GM21723 (cell line): ENCODE measurements around the gene C11orf24.
A peak's percentile ranks its signal among the peaks of the same experiment; 100 is the strongest.

ENCODE experiments used
- ATAC-seq: cut with Tn5 transposase; IDR thresholded peaks from one replicate; pipeline ENCODE4 v1.9.1; 2021; ENCODE audit warnings: mild to moderate bottlenecking, moderate library complexity; ENCODE audit not compliant: unreplicated experiment

The C11orf24 gene

GRCh38 chr11:68271023-68271780, 571 bp downstream of the C11orf24 start:
- ATAC-seq, result peak; percentile 22

DNA sequence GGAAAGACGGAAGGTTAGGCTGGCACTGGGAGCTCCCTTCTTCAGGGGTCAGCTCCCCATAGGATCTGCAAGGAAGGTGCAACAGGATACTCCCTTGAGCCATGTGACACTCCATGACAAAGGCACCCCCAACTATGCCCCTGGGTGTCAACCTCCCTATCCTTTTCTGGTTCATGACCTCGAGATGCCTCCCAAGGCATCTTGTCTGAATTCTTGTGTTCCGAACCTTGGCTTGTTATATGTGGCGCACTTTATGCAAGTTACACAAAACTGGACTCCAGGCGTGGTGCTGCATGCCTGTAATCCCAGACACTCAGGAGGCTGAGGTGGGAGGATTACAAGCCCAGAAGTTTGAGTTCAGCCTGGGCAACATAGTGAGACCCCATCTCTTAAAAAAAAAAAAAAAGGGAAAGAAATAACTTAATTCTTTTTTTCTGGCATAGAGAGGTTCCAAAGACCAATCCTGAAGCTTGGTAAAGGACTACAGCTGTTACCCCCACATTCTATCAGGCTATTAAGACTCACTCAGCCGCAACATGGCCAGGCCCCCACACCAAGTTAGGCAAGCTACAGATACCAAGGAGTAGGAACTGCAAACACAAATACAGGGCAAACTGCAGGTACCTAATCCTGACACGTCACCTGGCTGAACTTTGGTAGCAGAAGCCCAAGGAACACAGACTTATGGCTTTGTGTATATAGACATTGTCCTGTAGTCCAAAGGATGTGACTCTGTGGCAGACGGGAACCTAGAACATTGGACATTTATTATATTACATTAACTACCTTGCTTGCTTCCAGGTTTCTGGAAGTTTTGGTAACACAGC, 1.4 kb downstream of the C11orf24 start:
- ATAC-seq, result no peak

DNA sequence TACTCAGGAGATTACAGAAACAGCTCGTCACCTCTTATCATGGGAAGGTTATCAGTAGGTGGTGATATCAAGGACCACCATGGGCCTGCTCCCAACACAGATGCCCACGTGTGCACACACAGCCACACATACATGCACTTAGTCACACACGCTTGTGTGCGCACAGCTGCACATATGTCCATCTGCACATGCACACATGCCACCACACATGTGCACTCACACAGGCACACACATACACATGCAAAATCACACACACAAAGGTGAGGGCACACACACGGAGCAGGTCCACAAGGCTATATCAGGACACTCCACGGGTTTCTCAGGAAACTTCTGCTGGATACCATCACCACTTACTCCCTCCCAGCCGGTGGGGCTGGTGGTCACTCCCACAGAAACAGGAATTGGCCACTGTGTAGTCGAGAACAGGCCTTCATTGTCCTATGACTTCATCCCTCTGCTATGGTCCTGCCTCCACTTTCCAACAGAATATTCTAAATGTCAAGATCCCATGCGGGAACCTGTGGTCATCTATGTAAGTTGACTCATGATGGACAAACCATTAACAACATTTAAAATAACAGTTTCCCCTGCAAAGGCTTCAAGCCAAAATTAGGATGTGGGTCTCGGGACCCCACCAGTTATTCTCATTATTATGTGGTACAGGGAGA, 2.2 kb downstream of the C11orf24 start:
- ATAC-seq, result no peak

- no peak for ATAC-seq
Observed at GRCh38 chr11:68267881-68268240, 3.9 kb downstream of the C11orf24 start.

DNA sequence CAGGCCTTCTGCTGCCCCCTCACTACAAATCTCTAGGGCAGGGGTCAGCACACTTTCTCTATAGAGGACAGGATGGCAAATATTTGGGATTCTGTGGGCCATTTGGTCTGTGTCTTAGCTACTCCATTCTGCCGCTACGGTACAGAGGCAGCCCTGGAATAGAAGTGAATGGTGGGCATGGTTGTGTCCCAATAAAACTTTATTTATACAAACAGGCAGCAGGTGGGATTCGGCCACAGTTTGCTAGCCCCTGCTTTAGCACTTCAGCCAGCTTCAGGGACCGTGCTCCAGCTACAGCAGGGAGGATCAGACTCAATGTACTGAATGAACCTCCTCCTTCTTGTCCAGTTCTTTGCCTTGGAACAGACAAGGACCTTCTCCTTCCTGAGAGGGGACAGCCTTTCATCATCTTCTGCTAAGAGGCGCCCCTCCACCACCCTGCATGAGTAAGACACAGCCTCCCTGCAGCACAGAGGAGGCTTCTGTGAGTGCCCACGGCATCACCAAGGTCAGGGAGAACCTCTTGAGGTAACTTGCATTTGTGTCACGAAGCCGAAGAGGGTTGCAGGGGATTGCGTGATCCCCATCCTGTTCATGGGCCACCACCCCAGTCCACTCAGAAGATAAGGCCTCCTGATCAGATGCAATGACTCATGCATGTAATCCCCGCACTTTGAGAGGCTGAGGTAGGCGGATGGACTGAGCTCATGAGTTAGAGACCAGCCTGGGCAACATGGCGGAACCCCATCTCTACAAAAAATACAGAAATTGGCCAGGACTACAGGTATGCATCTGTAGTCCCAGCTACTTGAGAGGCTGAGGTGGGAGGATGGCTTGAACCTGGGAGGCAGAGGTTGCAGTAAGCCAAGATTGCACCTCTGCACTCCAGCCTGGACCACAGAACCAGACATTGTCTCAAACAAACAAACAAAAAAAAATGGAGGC, 4.6 kb downstream of the C11orf24 start:
- no peak for ATAC-seq

DNA sequence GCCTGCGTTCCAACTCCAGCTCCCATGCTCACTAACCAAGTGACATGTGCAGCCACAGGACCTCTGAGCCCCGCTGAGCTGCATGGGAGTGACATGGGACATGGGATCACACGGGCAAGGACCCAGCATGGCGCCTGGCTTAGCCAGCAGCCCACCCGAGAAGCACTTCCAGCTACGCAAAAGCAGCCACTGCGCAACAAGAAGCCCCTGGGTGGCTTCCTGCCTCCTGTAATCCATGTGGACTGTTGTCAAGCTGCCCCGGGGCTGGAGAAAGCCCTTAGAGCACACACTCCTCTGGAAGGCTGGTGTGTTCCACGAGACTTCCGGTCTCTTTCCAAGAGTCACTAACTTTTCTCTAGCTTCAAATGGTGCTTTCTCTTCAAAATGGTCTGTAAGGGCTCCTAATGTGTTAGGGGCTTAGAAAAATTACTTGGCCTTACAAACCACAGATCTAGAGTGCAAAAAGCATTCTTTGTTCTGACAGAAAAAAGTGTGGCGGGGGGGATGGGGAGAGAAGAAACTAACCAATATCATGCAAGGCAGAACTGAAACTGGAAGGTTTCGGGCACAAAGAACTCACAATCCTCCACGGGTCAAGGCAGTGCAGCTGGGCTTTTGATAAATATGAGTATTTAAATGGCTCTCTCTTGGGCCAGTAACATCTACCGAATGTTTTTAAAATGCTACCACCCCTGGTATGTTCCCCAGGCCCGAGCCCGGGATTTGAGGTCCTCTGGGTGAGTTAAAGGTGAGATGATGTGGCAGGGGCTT, 5.5 kb downstream of the C11orf24 start:
- peak; percentile 67 for ATAC-seq

GRCh38 chr11:68264741-68265540, 6.8 kb downstream of the C11orf24 start:
- ATAC-seq, result no peak

GRCh38 chr11:68264244-68264643, 7.5 kb downstream of the C11orf24 start:
- ATAC-seq, result no peak

GRCh38 chr11:68263444-68264035, 8.2 kb downstream of the C11orf24 start:
- no peak for ATAC-seq

DNA sequence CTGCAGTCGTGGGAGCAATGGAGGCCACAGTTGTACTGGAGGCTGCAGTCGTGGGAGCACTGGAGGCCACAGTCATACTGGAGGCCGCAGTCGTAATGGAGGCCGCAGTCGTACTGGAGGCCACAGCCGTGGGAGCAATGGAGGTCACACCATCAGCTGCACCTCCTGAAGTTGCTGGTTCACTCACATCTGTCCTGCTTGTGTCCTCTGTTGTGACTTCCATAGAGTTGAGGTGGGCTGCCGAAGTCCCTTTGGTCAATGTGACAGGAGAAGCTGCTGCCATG, 9.3 kb downstream of the C11orf24 start:
- no peak for ATAC-seq

DNA sequence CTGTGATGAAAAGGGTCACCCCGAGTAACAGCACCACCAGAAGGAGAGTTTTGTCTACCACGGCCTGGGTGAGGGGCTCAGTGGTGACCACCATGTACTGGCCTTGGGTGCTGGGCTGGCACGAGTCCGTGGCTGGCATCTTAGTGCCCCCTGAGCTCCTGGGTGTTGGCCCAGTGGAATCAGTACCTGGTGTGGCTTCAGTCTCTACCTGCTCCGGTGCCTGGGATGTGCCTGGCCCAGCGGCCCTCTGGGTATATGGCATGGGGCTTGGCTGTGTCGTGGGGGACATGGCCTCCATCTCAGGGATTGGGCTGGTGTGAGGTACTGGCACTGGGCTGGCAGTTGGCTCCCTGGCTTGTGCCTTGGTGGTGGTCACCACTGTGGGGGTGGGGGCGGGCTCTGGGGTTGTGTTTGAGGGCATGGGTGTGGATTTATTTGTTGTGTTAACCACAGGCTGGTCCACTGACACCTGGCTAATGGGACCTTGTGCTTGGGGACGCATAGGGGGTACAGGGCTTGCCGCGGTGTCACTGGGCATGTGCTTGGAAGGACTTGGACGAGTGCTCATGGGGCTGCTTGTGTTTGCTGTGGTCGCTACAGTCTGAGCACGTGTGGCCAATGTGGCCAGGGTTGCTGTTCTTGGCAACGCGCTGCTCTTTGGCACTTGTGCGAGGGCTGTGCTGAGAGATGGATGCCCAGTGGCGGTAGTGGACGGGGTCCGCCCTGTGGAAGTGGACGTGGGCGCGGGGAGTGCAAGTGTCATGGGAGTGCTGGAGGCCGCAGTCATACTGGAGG, 9.8 kb downstream of the C11orf24 start:
- ATAC-seq, result no peak

- no peak for ATAC-seq
Observed at GRCh38 chr11:68261006-68261405, 10.8 kb downstream of the C11orf24 start.

GRCh38 chr11:68260484-68260883, 11.3 kb downstream of the C11orf24 start:
- no peak for ATAC-seq

GRCh38 chr11:68259122-68259959, 12.4 kb downstream of the C11orf24 start:
- no peak for ATAC-seq

DNA sequence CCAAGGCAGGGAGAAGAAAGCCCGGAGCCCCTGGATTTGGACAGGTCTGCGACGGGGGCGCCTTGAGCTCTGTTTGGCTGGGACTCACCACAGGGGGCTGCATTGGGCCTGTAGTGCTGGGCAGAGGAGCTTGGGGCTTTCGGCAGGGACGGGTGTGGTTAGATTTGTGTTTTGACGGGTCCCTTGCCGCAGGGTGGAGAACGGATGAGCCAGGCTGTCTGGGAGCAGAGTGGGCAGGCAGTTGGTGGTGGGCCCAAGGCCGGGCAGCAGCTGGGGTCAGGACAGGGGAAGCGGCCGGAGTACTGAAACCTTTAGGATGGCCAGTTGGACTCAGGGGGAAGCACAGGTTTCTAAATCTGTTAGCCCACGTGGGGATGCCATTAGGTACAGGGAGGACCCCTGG, 13.4 kb downstream of the C11orf24 start:
- ATAC-seq, result no peak

GRCh38 chr11:68257477-68258362, 14.1 kb downstream of the C11orf24 start:
- no peak for ATAC-seq
